Liver (tissue), 9 donors: Measurements from ENCODE around the gene MAP4K3. TPM values are rescaled to one million over a fixed set of nuclear protein-coding genes. Genes with fewer than 3 reads are reported as not detected.

Experiments used
- DNase-seq: peaks from one replicate; pipeline ENCODE4 v3.0.0-alpha.2; 2017; ENCODE audit warnings: low spot score
- H3K27ac ChIP-seq, 2 donors: one replicate each; pipeline ENCODE4 v1.7.0; 2013; ENCODE audit warnings: inconsistent platforms in 2 of 2, low read length in 2 of 2, control low read depth in 1 of 2, low read depth in 1 of 2, mild to moderate bottlenecking in 1 of 2
- H3K27me3 ChIP-seq, 4 donors: one replicate each; pipeline versions ENCODE4 v1.6.1 to v1.7.0; 2013; ENCODE audit warnings: low read length in 3 of 4, inconsistent platforms in 1 of 4, mild to moderate bottlenecking in 1 of 4, moderate library complexity in 1 of 4; ENCODE audit not compliant: control insufficient read depth in 4 of 4, insufficient read depth in 4 of 4
- H3K36me3 ChIP-seq, 4 donors: one replicate each; pipeline versions ENCODE4 v1.6.1 to v1.7.0; 2013; ENCODE audit warnings: low read length in 3 of 4, mild to moderate bottlenecking in 3 of 4, low read depth in 1 of 4, moderate library complexity in 1 of 4; ENCODE audit not compliant: control insufficient read depth in 4 of 4, insufficient read depth in 3 of 4
- H3K4me1 ChIP-seq, 4 donors: one replicate each; pipeline versions ENCODE4 v1.6.1 to v1.7.0; 2013; ENCODE audit warnings: low read length in 3 of 4, mild to moderate bottlenecking in 3 of 4, moderate library complexity in 1 of 4; ENCODE audit not compliant: control insufficient read depth in 4 of 4, insufficient read depth in 4 of 4
- H3K4me3 ChIP-seq, 3 donors: one replicate each; pipeline versions ENCODE4 v1.6.1 to v1.7.0; 2013; ENCODE audit warnings: low read length in 3 of 3, control low read depth in 1 of 3, low read depth in 1 of 3, mild to moderate bottlenecking in 1 of 3
- H3K9ac ChIP-seq, 2 donors: one replicate each; pipeline ENCODE4 v1.7.0; 2013; ENCODE audit warnings: low read length in 2 of 2, mild to moderate bottlenecking in 2 of 2, moderate library complexity in 2 of 2, control low read depth in 1 of 2, low read depth in 1 of 2
- H3K9me3 ChIP-seq, 4 donors: one replicate each; pipeline versions ENCODE4 v1.6.1 to v1.7.0; 2013; ENCODE audit warnings: low read length in 3 of 4; ENCODE audit not compliant: control insufficient read depth in 4 of 4
- ATF3 ChIP-seq: IDR thresholded peaks from 2 replicates; pipeline ENCODE4 v1.6.1; 2016; ENCODE audit warnings: antibody characterized with exemption
- CTCF ChIP-seq: fragments of 150-350 bp; IDR thresholded peaks from 2 replicates; pipeline ENCODE4 v1.5.1; 2017; ENCODE audit warnings: improper control_type of control experiment, low read depth, low read length; ENCODE audit not compliant: missing input control
- EGR1 ChIP-seq, 2 donors: IDR thresholded peaks; 2 replicates each; pipeline ENCODE4 v1.6.1; 2016 to 2018; ENCODE audit warnings: antibody characterized with exemption in 2 of 2, low read depth in 2 of 2
- FOXA1 ChIP-seq: IDR thresholded peaks from 2 replicates; pipeline ENCODE4 v1.6.1; 2016; ENCODE audit warnings: antibody characterized with exemption
- FOXA2 ChIP-seq: IDR thresholded peaks from 2 replicates; pipeline ENCODE4 v1.6.1; 2016; ENCODE audit warnings: antibody characterized with exemption
- GABPA ChIP-seq, 2 donors: IDR thresholded peaks in 1 of 2; conservative IDR thresholded peaks in 1 of 2; 2 replicates each; pipeline ENCODE4 v1.6.1; 2016; ENCODE audit warnings: antibody characterized with exemption in 2 of 2, mild to moderate bottlenecking in 1 of 2, moderate library complexity in 1 of 2
- HNF4A ChIP-seq, 2 donors: conservative IDR thresholded peaks; 2 replicates each; pipeline ENCODE4 v1.6.1; 2016; ENCODE audit warnings: antibody characterized with exemption in 2 of 2, mild to moderate bottlenecking in 2 of 2
- HNF4G ChIP-seq: IDR thresholded peaks from 2 replicates; pipeline ENCODE4 v1.6.1; 2016; ENCODE audit warnings: antibody characterized with exemption
- JUND ChIP-seq, 2 donors: IDR thresholded peaks; 2 replicates each; pipeline ENCODE4 v1.6.1; 2016; ENCODE audit warnings: antibody characterized with exemption in 2 of 2
- MAX ChIP-seq: IDR thresholded peaks from 2 replicates; pipeline ENCODE4 v1.6.1; 2016; ENCODE audit warnings: antibody characterized with exemption
- NR2F2 ChIP-seq: IDR thresholded peaks from 2 replicates; pipeline ENCODE4 v1.6.1; 2016; ENCODE audit warnings: antibody characterized with exemption
- RAD21 ChIP-seq, 2 donors: IDR thresholded peaks; 2 replicates each; pipeline ENCODE4 v1.6.1; 2016; ENCODE audit warnings: antibody characterized with exemption in 2 of 2, mild to moderate bottlenecking in 2 of 2
- REST ChIP-seq: IDR thresholded peaks from 2 replicates; pipeline ENCODE4 v1.6.1; 2016; ENCODE audit warnings: antibody characterized with exemption, mild to moderate bottlenecking
- RXRA ChIP-seq, 2 donors: IDR thresholded peaks; 2 replicates each; pipeline ENCODE4 v1.6.1; 2017 to 2018; ENCODE audit warnings: antibody characterized with exemption in 2 of 2, mild to moderate bottlenecking in 1 of 2
- SP1 ChIP-seq: IDR thresholded peaks from 2 replicates; pipeline ENCODE4 v1.6.1; 2018; ENCODE audit warnings: antibody characterized with exemption, mild to moderate bottlenecking
- TAF1 ChIP-seq: conservative IDR thresholded peaks from 2 replicates; pipeline ENCODE4 v1.6.1; 2016; ENCODE audit warnings: antibody characterized with exemption, mild to moderate bottlenecking
- YY1 ChIP-seq: IDR thresholded peaks from 2 replicates; pipeline ENCODE4 v1.6.1; 2016; ENCODE audit warnings: antibody characterized with exemption, mild to moderate bottlenecking
- ZBTB33 ChIP-seq: IDR thresholded peaks from 2 replicates; pipeline ENCODE4 v1.6.1; 2016; ENCODE audit warnings: antibody characterized with exemption
- WGBS: extraction: QIAGEN DNeasy Blood & Tissue Kit; methylation state at CpG from one replicate; pipeline ENCODE4 v1.1.7; 2013; 5-methylcytosine and 5-hydroxymethylcytosine counted together
- polyA plus RNA-seq, 2 donors: library from polyadenylated mRNA; stranded (reverse) in 1 of 2; unstranded in 1 of 2; fragments of 200-250 nt in 1 of 2; fragments of >200 nt in 1 of 2; fragmentation: Nextera tagmentation in 1 of 2; extraction: Ambion mirVana in 1 of 2; gene quantifications; one replicate each; pipeline versions ENCODE4 v1.2.1 to v1.2.3, GENCODE V29; 2013 to 2015
- total RNA-seq, 2 donors: library from RNA; depleted of rRNA; stranded (reverse); fragments of >200 nt; gene quantifications; one replicate each; pipeline ENCODE4 v1.2.3, GENCODE V29; 2014
- donor health status: healthy.
- donor health status: healthy.
- donor health status: healthy.
- donor health status: healthy.
- donor health status: healthy.

Gene MAP4K3
- total and polyA plus RNA-seq, 4 donors: 6.2 to 23.8 (median 10.9) TPM

GRCh38 chr2:39304200-39304599, 132.9 kb downstream of the MAP4K3 start:
- 93% methylated on average over 1 of the region's 1 CpG for WGBS
- H3K9ac ChIP-seq: no peak overlapping the region
- TF ChIP-seq HNF4G (no peak), RXRA (IDR thresholded peaks at IDR 0.05) (no peak), MAX (no peak), TAF1 (no peak), FOXA2 (no peak), SP1 (no peak), REST (no peak), YY1 (no peak), RAD21 (IDR thresholded peaks at IDR 0.05) (no peak), NR2F2 (no peak), HNF4A (conservative IDR thresholded peaks at IDR 0.05) (no peak), GABPA (IDR thresholded peaks at IDR 0.05 in 1 of 2, conservative IDR thresholded peaks at IDR 0.05 in 1 of 2) (no peak), ZBTB33 (no peak), EGR1 (IDR thresholded peaks at IDR 0.05; ENCODE audit: low read depth in 2 of 2) (no peak), CTCF (no peak), FOXA1 (no peak)
- H3K4me1 ChIP-seq: no peaks in the 10 kb centered on the region
- H3K27ac ChIP-seq: no peak overlapping the region
- H3K27me3 ChIP-seq: no peaks in the 10 kb centered on the region
- no peaks in the 10 kb centered on the region for H3K9me3 ChIP-seq
- DNase-seq: no peak
- H3K36me3 ChIP-seq: peaks cover 0 to 2% (median 0%) of the 10 kb centered on the region in 4 donors
- H3K4me3 ChIP-seq: no peak overlapping the region

- no peaks in the 10 kb centered on the region for H3K4me1 ChIP-seq
- WGBS: 92% methylated on average over 6 of the region's 6 CpGs
- H3K9ac ChIP-seq: no peak overlapping the region
- no peak overlapping the region for H3K27ac ChIP-seq
- H3K9me3 ChIP-seq: no peaks in the 10 kb centered on the region
- H3K4me3 ChIP-seq: no peak overlapping the region
- no peak for DNase-seq
- no peak for TF ChIP-seq GABPA (IDR thresholded peaks at IDR 0.05 in 1 of 2, conservative IDR thresholded peaks at IDR 0.05 in 1 of 2)
- TF ChIP-seq HNF4G: no peak
- TF ChIP-seq FOXA2: no peak
- no peak for TF ChIP-seq ZBTB33
- no peak for TF ChIP-seq CTCF
- TF ChIP-seq JUND (IDR thresholded peaks at IDR 0.05): no peak
- TF ChIP-seq FOXA1: no peak
- no peak for TF ChIP-seq SP1
- TF ChIP-seq EGR1 (IDR thresholded peaks at IDR 0.05; ENCODE audit: low read depth in 2 of 2): no peak
- no peak for TF ChIP-seq TAF1
- no peak for TF ChIP-seq ATF3
- no peak for TF ChIP-seq YY1
- no peak for TF ChIP-seq MAX
- peaks cover 0 to 5% (median 3%) of the 10 kb centered on the region in 4 donors for H3K36me3 ChIP-seq
- H3K27me3 ChIP-seq: no peaks in the 10 kb centered on the region
These were observed 135.7 kb downstream of the MAP4K3 start for GRCh38 chr2:39301352-39301751.
